CD4-positive, alpha-beta memory T cell (primary cell): ENCODE measurements around the gene ZNF646. TPM values are rescaled to one million over a fixed set of nuclear protein-coding genes. Genes with fewer than 3 reads are reported as not detected.

Source experiments
- CTCF ChIA-PET: fragments of 350-600 bp; sonication (Branson Sonifier 250); formaldehyde crosslinking; loops from one replicate; lab custom pipeline; 2021; ENCODE audit warnings: inconsistent platforms; ENCODE audit not compliant: partially characterized antibody; lab: Charles Lee
- POLR2A ChIA-PET: fragments of 350-600 bp; sonication (Branson Sonifier 250); formaldehyde crosslinking; loops from one replicate; lab custom pipeline; 2021; ENCODE audit not compliant: partially characterized antibody; lab: Charles Lee
- DNase-seq, 5 donors: peaks; one replicate each; pipeline versions ENCODE4 v3.0.0 to v3.0.0-alpha.2; 2020 to 2022; ENCODE audit warnings: mixed read lengths in 1 of 5
- H3K27ac ChIP-seq: one replicate; pipeline ENCODE4 v1.7.0; 2013; ENCODE audit warnings: low read depth, low read length
- H3K27me3 ChIP-seq: 2 replicates; pipeline ENCODE4 v1.7.0; 2013; ENCODE audit warnings: mild to moderate bottlenecking, low read length, moderate library complexity; ENCODE audit not compliant: insufficient read depth
- H3K36me3 ChIP-seq: 2 replicates; pipeline ENCODE4 v1.7.0; 2013; ENCODE audit warnings: mild to moderate bottlenecking, low read length, moderate library complexity; ENCODE audit not compliant: insufficient read depth
- H3K4me1 ChIP-seq: 2 replicates; pipeline ENCODE4 v1.7.0; 2013; ENCODE audit warnings: mild to moderate bottlenecking, low read length, moderate library complexity; ENCODE audit not compliant: insufficient read depth
- H3K4me3 ChIP-seq, 2 donors: one replicate each; pipeline ENCODE4 v1.7.0; 2013; ENCODE audit warnings: low read length in 2 of 2, mild to moderate bottlenecking in 1 of 2
- H3K9me3 ChIP-seq, 2 donors: one replicate each; pipeline ENCODE4 v1.7.0; 2013; ENCODE audit warnings: low read length in 2 of 2, control low read depth in 1 of 2; ENCODE audit not compliant: control insufficient read depth in 1 of 2
- H3K27ac Mint-ChIP-seq, 7 donors: one replicate each; pipeline ENCODE4 v1.8.0; 2020 to 2021; ENCODE audit warnings: mixed read lengths in 7 of 7, mild to moderate bottlenecking in 6 of 7, inconsistent platforms in 3 of 7, moderate library complexity in 3 of 7
- H3K27me3 Mint-ChIP-seq, 2 donors: one replicate each; pipeline ENCODE4 v1.8.0; 2020 to 2021; ENCODE audit warnings: mixed read lengths in 2 of 2
- H3K36me3 Mint-ChIP-seq, 2 donors: one replicate each; pipeline ENCODE4 v1.8.0; 2020 to 2021; ENCODE audit warnings: mixed read lengths in 2 of 2, inconsistent platforms in 1 of 2, mild to moderate bottlenecking in 1 of 2
- H3K4me1 Mint-ChIP-seq, 4 donors: one replicate each; pipeline ENCODE4 v1.8.0; 2020 to 2021; ENCODE audit warnings: mixed read lengths in 4 of 4, mild to moderate bottlenecking in 1 of 4
- H3K4me3 Mint-ChIP-seq, 8 donors: one replicate each; pipeline ENCODE4 v1.8.0; 2020 to 2021; ENCODE audit warnings: mixed read lengths in 8 of 8, mild to moderate bottlenecking in 7 of 8, moderate library complexity in 6 of 8, inconsistent platforms in 3 of 8
- H3K9me3 Mint-ChIP-seq, 8 donors: one replicate each; pipeline ENCODE4 v1.8.0; 2020 to 2021; ENCODE audit warnings: mixed read lengths in 8 of 8, mild to moderate bottlenecking in 5 of 8, inconsistent platforms in 3 of 8, moderate library complexity in 1 of 8
- intact Hi-C: fragments of 100-400 bp; cut with micrococcal nuclease; formaldehyde crosslinking; loops from one replicate; pipeline ENCODE4 v1.15.1; 2023
- polyA plus RNA-seq, 2 donors: library from polyadenylated mRNA; unstranded; fragments of 300-500 nt; fragmentation: Illumina TruSeq; gene quantifications; one replicate each; pipeline ENCODE4 v1.2.3, GENCODE V29; 2021
- total RNA-seq, 2 experiments: library from RNA; stranded (reverse); gene quantifications; one replicate each; pipeline ENCODE4 v1.2.3, GENCODE V29; 2021

Gene ZNF646
- total and polyA plus RNA-seq, 4 experiments from 2014 or later = 0.77 to 47.0 (median 27.9) TPM

DNA sequence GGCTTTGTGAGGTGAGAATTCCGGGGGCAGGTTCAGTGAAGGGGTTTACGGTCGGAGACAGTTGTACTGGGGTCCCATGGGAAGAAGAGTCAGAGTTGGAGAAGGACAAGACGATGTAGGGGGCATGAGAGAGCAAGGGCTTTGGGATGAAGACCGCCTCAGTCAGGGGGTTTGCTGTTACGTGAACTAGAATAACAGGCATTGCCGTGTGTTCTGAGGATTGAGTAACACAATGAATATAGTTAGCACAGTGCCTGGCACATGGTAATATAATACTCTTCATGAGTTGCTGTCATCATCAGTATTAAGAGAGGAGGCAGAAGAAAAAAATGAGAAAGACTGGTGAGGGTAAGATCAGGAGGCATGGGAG lies 577 bp downstream of the ZNF646 start:
- intact Hi-C loops = loop anchor here (1.0 kb wide), 10 partner anchors 20 to 795 kb away; partner anchors contain the start of genes ARMC5, CFAP119, FUS and KAT8
- DNase-seq = no peak
- CTCF ChIA-PET = interaction anchor here (1.0 to 1.2 kb wide), 2 partner anchors 89 to 90 kb away, joined by 3 read pairs; partner anchors contain the start of gene HSD3B7
- Mint-ChIP-seq H3K36me3 (peaks cover 6 to 56% of the 10 kb centered on the region in 2 donors), H3K4me3 (peak overlapping the region; percentile 89 to 99 (median 94)), H3K4me1 (peaks cover 17 to 62% (median 28%) of the 10 kb centered on the region in 4 donors), H3K9me3 (peaks cover 0 to 2% (median 0%) of the 10 kb centered on the region in 8 donors), H3K27me3 (peaks cover 0 to 2% of the 10 kb centered on the region in 2 donors), H3K27ac (peak overlapping the region; percentile 93 to 99 (median 98))
- peak overlapping the region; percentile 87 for H3K27ac ChIP-seq
- H3K27me3 ChIP-seq = no peaks in the 10 kb centered on the region
- peaks cover 38% of the 10 kb centered on the region for H3K36me3 ChIP-seq
- POLR2A ChIA-PET = interaction anchor here (1.2 to 4.2 kb wide), 22 partner anchors 11 to 434 kb away, joined by 3 to 74 read pairs (median 7); partner anchors contain the start of genes ARMC5, BCKDK, FUS and KAT8
- H3K4me3 ChIP-seq = peak overlapping the region; percentile 57 to 86
- peaks cover 27% of the 10 kb centered on the region for H3K4me1 ChIP-seq
- no peaks in the 10 kb centered on the region for H3K9me3 ChIP-seq

DNA sequence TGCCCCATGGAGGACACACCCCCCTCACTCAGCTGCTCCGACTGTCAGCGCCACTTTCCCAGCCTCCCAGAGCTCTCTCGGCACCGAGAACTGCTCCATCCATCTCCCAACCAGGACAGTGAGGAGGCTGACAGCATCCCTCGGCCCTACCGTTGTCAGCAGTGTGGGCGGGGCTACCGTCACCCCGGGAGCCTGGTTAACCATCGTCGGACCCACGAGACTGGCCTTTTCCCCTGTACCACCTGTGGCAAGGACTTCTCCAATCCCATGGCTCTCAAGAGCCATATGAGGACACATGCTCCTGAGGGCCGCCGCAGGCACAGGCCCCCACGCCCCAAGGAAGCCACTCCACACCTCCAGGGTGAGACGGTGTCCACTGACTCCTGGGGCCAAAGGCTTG lies 2.1 kb downstream of the ZNF646 start:
- Histone ChIP-seq H3K9me3 (no peaks in the 10 kb centered on the region), H3K27me3 (no peaks in the 10 kb centered on the region), H3K4me3 (no peak overlapping the region), H3K4me1 (peaks cover 27% of the 10 kb centered on the region), H3K36me3 (peaks cover 48% of the 10 kb centered on the region), H3K27ac (no peak overlapping the region)
- H3K4me1 Mint-ChIP-seq = peaks cover 17 to 67% (median 31%) of the 10 kb centered on the region in 4 donors
- H3K27me3 Mint-ChIP-seq = peaks cover 0 to 2% of the 10 kb centered on the region in 2 donors
- peaks cover 0 to 2% (median 0%) of the 10 kb centered on the region in 8 donors for H3K9me3 Mint-ChIP-seq
- POLR2A ChIA-PET = interaction anchor here (0.9 to 4.2 kb wide), 3 partner anchors 17 to 41 kb away, joined by 3 to 61 read pairs (median 4); partner anchors contain the start of genes KAT8 and VKORC1
- intact Hi-C loops = no loop called here
- DNase-seq = no peak
- H3K4me3 Mint-ChIP-seq = peak overlapping the region in 1 of 8 donors; percentile 99
- CTCF ChIA-PET = interaction anchor here (1.0 kb wide), 1 partner anchor 66 kb away, joined by 4 read pairs; no protein-coding TSS in a partner anchor
- H3K27ac Mint-ChIP-seq = peak overlapping the region in 5 of 7 donors; percentile 30 to 99 (median 93)
- peaks cover 6 to 64% of the 10 kb centered on the region in 2 donors for H3K36me3 Mint-ChIP-seq

DNA sequence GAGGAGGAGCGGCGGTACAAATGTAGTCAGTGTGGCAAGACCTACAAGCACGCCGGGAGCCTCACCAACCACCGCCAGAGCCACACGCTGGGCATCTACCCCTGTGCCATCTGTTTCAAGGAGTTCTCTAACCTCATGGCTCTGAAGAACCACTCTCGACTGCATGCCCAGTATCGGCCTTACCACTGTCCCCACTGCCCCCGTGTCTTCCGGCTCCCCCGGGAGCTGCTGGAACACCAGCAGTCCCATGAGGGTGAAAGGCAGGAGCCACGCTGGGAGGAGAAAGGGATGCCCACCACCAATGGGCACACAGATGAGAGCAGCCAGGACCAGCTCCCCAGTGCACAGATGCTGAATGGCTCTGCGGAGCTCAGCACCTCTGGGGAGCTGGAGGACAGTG lies 2.8 kb downstream of the ZNF646 start:
- Histone ChIP-seq H3K4me3 (no peak overlapping the region), H3K27me3 (no peaks in the 10 kb centered on the region), H3K4me1 (peaks cover 29% of the 10 kb centered on the region), H3K27ac (no peak overlapping the region), H3K9me3 (no peaks in the 10 kb centered on the region), H3K36me3 (peaks cover 48% of the 10 kb centered on the region)
- no peak overlapping the region for H3K4me3 Mint-ChIP-seq
- H3K9me3 Mint-ChIP-seq = peaks cover 0 to 2% (median 0%) of the 10 kb centered on the region in 8 donors
- H3K36me3 Mint-ChIP-seq = peaks cover 6 to 64% of the 10 kb centered on the region in 2 donors
- peaks cover 13 to 63% (median 26%) of the 10 kb centered on the region in 4 donors for H3K4me1 Mint-ChIP-seq
- DNase-seq = no peak
- POLR2A ChIA-PET = no interaction called here
- CTCF ChIA-PET = no interaction called here
- intact Hi-C loops = no loop called here
- no peak overlapping the region for H3K27ac Mint-ChIP-seq
- peaks cover 0 to 2% of the 10 kb centered on the region in 2 donors for H3K27me3 Mint-ChIP-seq

DNA sequence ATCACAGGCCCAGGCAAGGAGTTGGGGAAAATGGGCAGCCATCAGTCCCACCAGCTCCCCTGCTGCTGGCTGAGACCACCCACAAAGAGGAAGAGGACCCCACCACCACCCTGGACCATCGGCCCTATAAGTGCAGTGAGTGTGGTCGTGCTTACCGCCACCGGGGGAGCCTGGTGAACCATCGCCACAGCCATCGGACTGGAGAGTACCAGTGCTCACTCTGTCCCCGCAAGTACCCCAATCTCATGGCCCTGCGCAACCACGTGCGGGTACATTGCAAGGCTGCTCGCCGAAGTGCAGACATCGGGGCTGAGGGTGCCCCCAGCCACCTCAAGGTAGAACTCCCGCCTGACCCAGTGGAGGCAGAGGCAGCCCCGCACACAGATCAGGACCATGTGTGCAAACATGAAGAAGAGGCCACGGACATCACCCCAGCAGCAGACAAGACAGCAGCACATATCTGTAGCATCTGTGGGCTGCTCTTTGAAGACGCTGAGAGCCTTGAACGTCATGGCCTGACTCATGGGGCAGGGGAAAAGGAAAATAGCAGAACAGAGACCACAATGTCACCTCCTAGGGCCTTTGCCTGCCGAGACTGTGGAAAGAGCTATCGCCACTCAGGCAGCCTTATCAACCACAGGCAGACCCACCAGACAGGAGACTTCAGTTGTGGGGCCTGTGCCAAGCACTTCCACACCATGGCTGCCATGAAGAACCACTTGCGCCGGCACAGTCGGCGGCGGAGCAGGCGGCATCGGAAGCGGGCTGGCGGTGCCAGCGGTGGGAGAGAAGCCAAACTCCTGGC lies 3.6 kb downstream of the ZNF646 start:
- H3K27me3 ChIP-seq = no peaks in the 10 kb centered on the region
- Mint-ChIP-seq H3K4me1 (peaks cover 9 to 61% (median 21%) of the 10 kb centered on the region in 4 donors), H3K9me3 (peaks cover 0 to 2% (median 0%) of the 10 kb centered on the region in 8 donors), H3K27ac (peak overlapping the region in 1 of 7 donors; percentile 17), H3K4me3 (no peak overlapping the region), H3K27me3 (peaks cover 0 to 2% of the 10 kb centered on the region in 2 donors), H3K36me3 (peaks cover 6 to 65% of the 10 kb centered on the region in 2 donors)
- no peak overlapping the region for H3K27ac ChIP-seq
- DNase-seq = no peak
- CTCF ChIA-PET = no interaction called here
- POLR2A ChIA-PET = no interaction called here
- H3K4me1 ChIP-seq = peaks cover 24% of the 10 kb centered on the region
- peaks cover 48% of the 10 kb centered on the region for H3K36me3 ChIP-seq
- H3K4me3 ChIP-seq = no peak overlapping the region
- intact Hi-C loops = no loop called here
- no peaks in the 10 kb centered on the region for H3K9me3 ChIP-seq

DNA sequence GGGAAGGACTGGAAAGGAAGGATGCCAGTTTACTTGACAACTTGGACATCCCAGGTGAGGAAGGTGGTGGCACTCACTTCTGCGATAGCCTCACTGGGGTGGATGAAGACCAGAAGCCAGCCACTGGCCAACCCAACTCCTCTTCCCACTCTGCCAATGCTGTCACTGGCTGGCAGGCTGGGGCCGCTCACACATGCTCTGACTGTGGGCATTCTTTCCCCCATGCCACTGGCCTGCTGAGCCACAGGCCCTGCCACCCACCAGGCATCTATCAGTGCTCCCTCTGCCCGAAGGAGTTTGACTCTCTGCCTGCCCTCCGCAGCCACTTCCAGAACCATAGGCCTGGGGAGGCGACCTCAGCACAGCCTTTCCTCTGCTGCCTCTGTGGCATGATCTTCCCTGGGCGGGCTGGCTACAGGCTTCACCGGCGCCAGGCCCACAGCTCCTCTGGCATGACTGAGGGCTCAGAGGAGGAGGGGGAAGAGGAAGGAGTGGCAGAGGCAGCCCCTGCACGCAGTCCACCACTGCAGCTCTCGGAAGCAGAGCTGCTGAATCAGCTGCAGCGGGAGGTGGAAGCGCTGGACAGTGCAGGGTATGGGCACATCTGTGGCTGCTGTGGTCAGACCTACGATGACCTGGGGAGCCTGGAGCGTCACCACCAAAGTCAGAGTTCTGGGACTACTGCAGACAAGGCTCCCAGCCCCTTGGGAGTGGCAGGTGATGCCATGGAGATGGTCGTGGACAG lies 4.5 kb downstream of the ZNF646 start:
- no peaks in the 10 kb centered on the region for H3K27me3 ChIP-seq
- no peaks in the 10 kb centered on the region for H3K9me3 ChIP-seq
- ChIA-PET POLR2A (no interaction called here), CTCF (no interaction called here)
- no peak for DNase-seq
- H3K27ac ChIP-seq = no peak overlapping the region
- Mint-ChIP-seq H3K9me3 (peaks cover 0 to 2% (median 0%) of the 10 kb centered on the region in 8 donors), H3K27me3 (peaks cover 0 to 2% of the 10 kb centered on the region in 2 donors), H3K4me3 (peak overlapping the region in 1 of 8 donors; percentile 10), H3K27ac (no peak overlapping the region), H3K36me3 (peaks cover 6 to 62% of the 10 kb centered on the region in 2 donors), H3K4me1 (peaks cover 9 to 59% (median 18%) of the 10 kb centered on the region in 4 donors)
- no peak overlapping the region for H3K4me3 ChIP-seq
- intact Hi-C loops = no loop called here
- peaks cover 23% of the 10 kb centered on the region for H3K4me1 ChIP-seq
- peaks cover 48% of the 10 kb centered on the region for H3K36me3 ChIP-seq

- no peaks in the 10 kb centered on the region for H3K27me3 Mint-ChIP-seq
- CTCF ChIA-PET = no interaction called here
- Histone ChIP-seq H3K4me1 (peaks cover 23% of the 10 kb centered on the region), H3K4me3 (no peak overlapping the region), H3K9me3 (no peaks in the 10 kb centered on the region), H3K27ac (no peak overlapping the region), H3K36me3 (peaks cover 48% of the 10 kb centered on the region), H3K27me3 (no peaks in the 10 kb centered on the region)
- intact Hi-C loops = no loop called here
- peaks cover 9 to 58% (median 15%) of the 10 kb centered on the region in 4 donors for H3K4me1 Mint-ChIP-seq
- no peak for DNase-seq
- H3K4me3 Mint-ChIP-seq = no peak overlapping the region
- H3K27ac Mint-ChIP-seq = peak overlapping the region in 1 of 7 donors; percentile 79
- POLR2A ChIA-PET = interaction anchor here (1.0 to 1.3 kb wide), 2 partner anchors 63 to 409 kb away, joined by 3 to 5 read pairs; no protein-coding TSS in a partner anchor
- H3K9me3 Mint-ChIP-seq = peaks cover 0 to 2% (median 0%) of the 10 kb centered on the region in 8 donors
- H3K36me3 Mint-ChIP-seq = peaks cover 6 to 55% of the 10 kb centered on the region in 2 donors
These were observed 5.2 kb downstream of the ZNF646 start for GRCh38 chr16:31079342-31079944.
